ENCODE measurements around the gene HDAC4. TPM values are rescaled to one million over a fixed set of nuclear protein-coding genes. Genes with fewer than 3 reads are reported as not detected.

Gene HDAC4
- total RNA-seq, 4 donors from 2014 or later = 30.2 to 103 (median 51.7) TPM

DNA sequence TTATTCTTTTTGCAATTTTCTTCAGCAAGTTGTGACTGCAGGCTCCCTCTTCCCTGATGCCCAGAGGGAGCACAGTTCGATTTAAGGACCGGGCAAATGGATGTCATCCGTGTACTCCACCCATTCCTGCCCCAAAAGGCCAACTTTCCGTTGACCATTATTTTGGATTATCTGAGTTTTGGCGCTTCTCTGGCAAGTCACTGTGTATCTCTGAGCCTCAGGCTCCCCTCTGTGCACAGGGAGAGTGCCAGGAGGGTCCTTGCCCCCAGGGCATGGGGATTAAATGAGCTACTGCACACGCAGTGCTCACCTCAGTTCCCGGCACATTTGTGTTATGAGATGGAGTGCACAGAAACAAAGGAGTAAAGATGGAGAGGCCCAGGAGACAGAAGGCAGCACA is 41.4 kb upstream of the HDAC4 start:
- TF ChIP-seq CTCF (IDR thresholded peaks at IDR 0.05) = no peak
- DNase-seq (ENCODE audit: low spot score) = no peak
- ATAC-seq (ENCODE audit: low FRiP score) = no peak

DNA sequence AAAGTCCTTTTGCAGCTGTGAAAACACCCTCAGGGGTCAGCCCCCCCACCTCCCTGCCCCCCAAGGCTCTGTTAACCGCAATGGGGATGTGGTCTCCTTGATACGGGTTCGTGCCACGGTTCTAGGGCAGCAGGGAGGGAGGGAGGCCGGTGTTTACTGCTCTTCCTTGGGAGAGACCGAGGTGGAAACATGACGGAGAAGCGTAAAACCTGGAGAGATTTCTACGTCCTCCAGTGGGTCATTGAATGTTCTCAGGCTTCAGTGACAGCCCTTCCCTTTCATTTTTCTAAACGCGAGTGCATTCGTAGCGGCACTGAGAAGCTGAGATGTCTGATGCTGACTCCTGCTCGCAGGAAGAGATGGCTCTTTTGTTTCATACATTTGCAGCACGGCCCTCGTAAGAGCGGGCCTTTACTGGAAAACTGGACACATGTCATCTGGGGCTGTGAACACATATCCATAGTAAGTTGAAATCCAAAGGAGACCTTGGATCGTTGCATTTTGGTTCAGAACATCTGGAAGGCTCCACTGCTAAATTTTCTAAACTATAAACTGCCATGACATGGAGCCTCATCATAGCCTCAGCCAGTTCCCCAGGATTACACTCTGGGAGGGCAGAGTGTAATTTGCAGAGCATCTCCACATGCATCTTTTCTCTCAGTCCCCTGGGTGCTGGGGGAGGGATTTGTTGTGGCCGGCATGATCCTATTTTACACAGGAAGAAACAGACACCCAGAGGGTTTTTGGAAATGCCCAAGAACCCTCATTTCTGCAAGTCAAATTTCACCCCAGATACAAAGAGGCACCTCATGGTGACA is 40.6 kb upstream of the HDAC4 start:
- no peak for TF ChIP-seq CTCF (IDR thresholded peaks at IDR 0.05)
- DNase-seq (ENCODE audit: low spot score) (no peak), ATAC-seq (ENCODE audit: low FRiP score) (no peak)

DNA sequence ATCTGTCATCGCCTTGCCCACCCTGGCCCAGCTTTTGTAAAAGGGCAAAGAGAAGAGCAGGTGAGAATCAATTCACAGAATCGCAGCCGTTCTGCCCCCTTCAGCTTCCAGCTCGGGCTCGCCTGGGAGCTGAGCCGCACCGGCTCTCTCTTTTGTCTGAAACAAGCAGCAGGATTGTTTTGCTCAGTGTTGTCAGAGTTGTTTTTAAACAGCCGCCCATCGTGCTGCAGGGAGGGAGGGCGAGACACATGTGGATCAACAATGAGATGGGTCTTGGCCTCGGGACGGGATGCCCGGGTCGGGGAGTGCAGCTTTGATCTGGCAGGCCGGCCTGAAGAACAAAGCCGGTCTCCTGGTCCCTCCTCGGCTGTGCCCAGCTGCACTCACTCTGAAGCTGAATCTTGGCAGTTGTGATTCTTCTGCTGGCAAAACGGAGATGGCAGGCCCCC is 39.7 kb upstream of the HDAC4 start:
- no peak for ATAC-seq (ENCODE audit: low FRiP score)
- TF ChIP-seq CTCF (IDR thresholded peaks at IDR 0.05) = no peak
- no peak for DNase-seq (ENCODE audit: low spot score)

DNA sequence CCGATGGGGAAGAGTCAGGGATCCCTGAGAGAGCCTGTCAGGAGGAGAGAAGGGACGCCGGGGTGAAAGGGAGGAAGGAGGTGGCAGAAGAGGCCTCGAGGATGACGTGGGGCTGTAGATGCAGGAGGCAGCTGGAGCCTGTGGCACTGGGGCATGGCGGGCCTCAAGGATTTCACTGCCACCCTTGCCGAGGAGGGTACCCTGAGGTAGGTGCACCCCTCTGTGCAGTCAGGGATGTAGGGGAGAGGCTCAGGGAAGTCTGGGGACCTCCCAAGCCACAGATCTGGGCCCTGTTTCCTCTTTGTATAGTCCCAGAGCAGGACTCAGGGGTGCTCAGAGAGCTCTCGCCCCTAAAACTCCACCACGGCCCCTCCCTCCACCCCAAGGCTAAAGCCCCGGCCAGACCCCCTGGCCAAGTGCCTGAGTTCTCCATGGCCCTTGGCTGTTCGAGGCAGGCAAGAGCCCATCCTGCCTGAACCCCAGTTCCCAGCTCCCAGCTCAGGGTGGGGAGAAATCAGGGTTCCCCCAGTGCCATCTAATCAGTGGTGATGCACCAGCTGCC is 39.0 kb upstream of the HDAC4 start:
- TF ChIP-seq CTCF (IDR thresholded peaks at IDR 0.05) = no peak
- ATAC-seq (ENCODE audit: low FRiP score) (no peak), DNase-seq (ENCODE audit: low spot score) (no peak)

DNA sequence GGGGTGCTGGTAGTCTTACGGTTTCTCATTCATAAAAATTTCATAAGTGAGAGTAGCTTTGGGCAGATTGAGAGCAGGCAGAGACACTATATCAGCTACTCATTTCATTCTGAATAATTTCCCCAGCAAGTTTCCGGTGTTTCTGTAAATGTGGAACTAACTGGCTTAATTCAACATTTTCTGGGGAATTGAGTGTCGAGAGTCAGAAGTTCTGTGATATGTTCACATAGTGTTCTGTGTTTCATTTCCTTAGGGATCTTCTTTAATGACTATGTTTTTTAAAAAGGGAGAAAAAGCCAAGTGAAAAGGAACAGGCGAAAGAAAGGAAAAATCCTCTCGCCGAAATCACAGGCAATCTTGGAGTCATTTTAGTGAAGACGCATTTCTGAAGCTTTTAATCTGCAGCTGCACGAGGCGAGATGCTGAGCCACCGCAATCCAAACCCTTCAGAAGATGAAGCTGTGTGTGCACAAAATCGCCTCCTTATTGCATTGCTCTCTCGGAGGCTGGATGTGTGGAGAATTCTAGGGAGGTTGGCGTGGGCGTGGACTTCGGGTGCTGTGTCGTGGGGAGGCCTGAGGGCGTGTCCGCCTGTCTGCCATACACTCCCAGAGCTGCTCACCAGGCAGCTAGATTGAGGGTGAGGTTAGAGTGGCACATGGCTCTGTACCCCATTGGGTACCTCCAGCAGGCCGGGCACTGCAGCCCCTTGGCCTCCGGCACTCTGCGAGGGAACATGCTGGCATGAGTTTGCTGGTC is 38.4 kb upstream of the HDAC4 start:
- ATAC-seq (ENCODE audit: low FRiP score) (no peak), DNase-seq (ENCODE audit: low spot score) (no peak)
- no peak for TF ChIP-seq CTCF (IDR thresholded peaks at IDR 0.05)

DNA sequence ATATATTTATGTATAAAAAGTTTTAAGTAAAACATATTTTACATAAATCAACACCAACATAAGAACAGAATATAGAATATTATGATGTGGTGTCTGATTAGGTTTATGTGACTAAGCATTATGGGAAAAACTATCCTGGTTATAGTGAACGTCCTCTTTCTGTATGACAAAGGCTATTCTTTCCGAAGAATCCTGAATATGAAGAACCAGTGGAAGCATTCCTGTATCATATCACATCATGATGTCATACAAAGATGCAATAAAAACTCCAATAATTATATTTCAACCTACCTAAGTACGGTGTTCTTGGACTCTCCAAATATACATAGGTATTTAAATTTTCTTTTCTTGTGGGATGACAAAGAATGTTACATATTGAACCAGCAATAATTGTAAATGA is 37.5 kb upstream of the HDAC4 start:
- TF ChIP-seq CTCF (IDR thresholded peaks at IDR 0.05) = no peak
- no peak for ATAC-seq (ENCODE audit: low FRiP score)
- no peak for DNase-seq (ENCODE audit: low spot score)
